ENCODE data around the gene RPS27. TPM values are rescaled to one million over a fixed set of nuclear protein-coding genes. Genes with fewer than 3 reads are reported as not detected.

The RPS27 gene
- total and polyA plus RNA-seq, 4 donors, result 452 to 3,145 (median 1,349) TPM

- Histone ChIP-seq H3K9me3 (ENCODE audit: control insufficient read depth in 4 of 4, low read length in 3 of 4) (no peaks in the 10 kb centered on the region), H3K9ac (ENCODE audit: low read depth in 1 of 2, low read length in 2 of 2) (peak within 1 kb of the TSS; percentile 92 to 94), H3K4me3 (ENCODE audit: low read depth in 1 of 3, low read length in 3 of 3) (peak within 1 kb of the TSS; percentile 82 to 99 (median 99)), H3K4me1 (ENCODE audit: control insufficient read depth in 4 of 4, insufficient read depth in 4 of 4, low read length in 3 of 4) (peaks cover 0 to 25% (median 22%) of the 10 kb centered on the region in 4 donors), H3K27me3 (ENCODE audit: control insufficient read depth in 4 of 4, insufficient read depth in 4 of 4, low read length in 3 of 4) (no peaks in the 10 kb centered on the region), H3K27ac (ENCODE audit: low read depth in 1 of 2, low read length in 2 of 2) (peak within 1 kb of the TSS; percentile 94 to 96), H3K36me3 (ENCODE audit: control insufficient read depth in 4 of 4, insufficient read depth in 3 of 4, low read depth in 1 of 4, low read length in 3 of 4) (peaks cover 5 to 24% (median 19%) of the 10 kb centered on the region in 4 donors)
- TF ChIP-seq GABPA (IDR thresholded peaks at IDR 0.05 in 1 of 2, conservative IDR thresholded peaks at IDR 0.05 in 1 of 2) (peak in 1 of 2 donors; percentile 9), EGR1 (IDR thresholded peaks at IDR 0.05; ENCODE audit: low read depth in 2 of 2) (no peak), FOXA2 (IDR thresholded peaks at IDR 0.05) (no peak), TAF1 (conservative IDR thresholded peaks at IDR 0.05) (peak; percentile 34), CTCF (IDR thresholded peaks at IDR 0.05; ENCODE audit: low read depth, low read length, missing input control) (no peak), NR2F2 (IDR thresholded peaks at IDR 0.05) (peak; percentile 25), SP1 (IDR thresholded peaks at IDR 0.05) (no peak), ATF3 (IDR thresholded peaks at IDR 0.05) (no peak), FOXA1 (IDR thresholded peaks at IDR 0.05) (no peak), JUND (IDR thresholded peaks at IDR 0.05) (no peak), RXRA (IDR thresholded peaks at IDR 0.05) (peak; percentile 7 to 49), YY1 (IDR thresholded peaks at IDR 0.05) (peak; percentile 98), HNF4G (IDR thresholded peaks at IDR 0.05) (no peak), HNF4A (conservative IDR thresholded peaks at IDR 0.05) (no peak), RAD21 (IDR thresholded peaks at IDR 0.05) (peak in 1 of 2 donors; percentile 34)
- TF ChIP-seq, protein P1, sequence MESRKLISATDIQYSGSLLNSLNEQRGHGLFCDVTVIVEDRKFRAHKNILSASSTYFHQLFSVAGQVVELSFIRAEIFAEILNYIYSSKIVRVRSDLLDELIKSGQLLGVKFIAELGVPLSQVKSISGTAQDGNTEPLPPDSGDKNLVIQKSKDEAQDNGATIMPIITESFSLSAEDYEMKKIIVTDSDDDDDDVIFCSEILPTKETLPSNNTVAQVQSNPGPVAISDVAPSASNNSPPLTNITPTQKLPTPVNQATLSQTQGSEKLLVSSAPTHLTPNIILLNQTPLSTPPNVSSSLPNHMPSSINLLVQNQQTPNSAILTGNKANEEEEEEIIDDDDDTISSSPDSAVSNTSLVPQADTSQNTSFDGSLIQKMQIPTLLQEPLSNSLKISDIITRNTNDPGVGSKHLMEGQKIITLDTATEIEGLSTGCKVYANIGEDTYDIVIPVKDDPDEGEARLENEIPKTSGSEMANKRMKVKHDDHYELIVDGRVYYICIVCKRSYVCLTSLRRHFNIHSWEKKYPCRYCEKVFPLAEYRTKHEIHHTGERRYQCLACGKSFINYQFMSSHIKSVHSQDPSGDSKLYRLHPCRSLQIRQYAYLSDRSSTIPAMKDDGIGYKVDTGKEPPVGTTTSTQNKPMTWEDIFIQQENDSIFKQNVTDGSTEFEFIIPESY (IDR thresholded peaks at IDR 0.05), result no peak
- TF ChIP-seq, protein P2, sequence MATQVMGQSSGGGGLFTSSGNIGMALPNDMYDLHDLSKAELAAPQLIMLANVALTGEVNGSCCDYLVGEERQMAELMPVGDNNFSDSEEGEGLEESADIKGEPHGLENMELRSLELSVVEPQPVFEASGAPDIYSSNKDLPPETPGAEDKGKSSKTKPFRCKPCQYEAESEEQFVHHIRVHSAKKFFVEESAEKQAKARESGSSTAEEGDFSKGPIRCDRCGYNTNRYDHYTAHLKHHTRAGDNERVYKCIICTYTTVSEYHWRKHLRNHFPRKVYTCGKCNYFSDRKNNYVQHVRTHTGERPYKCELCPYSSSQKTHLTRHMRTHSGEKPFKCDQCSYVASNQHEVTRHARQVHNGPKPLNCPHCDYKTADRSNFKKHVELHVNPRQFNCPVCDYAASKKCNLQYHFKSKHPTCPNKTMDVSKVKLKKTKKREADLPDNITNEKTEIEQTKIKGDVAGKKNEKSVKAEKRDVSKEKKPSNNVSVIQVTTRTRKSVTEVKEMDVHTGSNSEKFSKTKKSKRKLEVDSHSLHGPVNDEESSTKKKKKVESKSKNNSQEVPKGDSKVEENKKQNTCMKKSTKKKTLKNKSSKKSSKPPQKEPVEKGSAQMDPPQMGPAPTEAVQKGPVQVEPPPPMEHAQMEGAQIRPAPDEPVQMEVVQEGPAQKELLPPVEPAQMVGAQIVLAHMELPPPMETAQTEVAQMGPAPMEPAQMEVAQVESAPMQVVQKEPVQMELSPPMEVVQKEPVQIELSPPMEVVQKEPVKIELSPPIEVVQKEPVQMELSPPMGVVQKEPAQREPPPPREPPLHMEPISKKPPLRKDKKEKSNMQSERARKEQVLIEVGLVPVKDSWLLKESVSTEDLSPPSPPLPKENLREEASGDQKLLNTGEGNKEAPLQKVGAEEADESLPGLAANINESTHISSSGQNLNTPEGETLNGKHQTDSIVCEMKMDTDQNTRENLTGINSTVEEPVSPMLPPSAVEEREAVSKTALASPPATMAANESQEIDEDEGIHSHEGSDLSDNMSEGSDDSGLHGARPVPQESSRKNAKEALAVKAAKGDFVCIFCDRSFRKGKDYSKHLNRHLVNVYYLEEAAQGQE (IDR thresholded peaks at IDR 0.05), result peak; percentile 31
- TF ChIP-seq, protein P3, sequence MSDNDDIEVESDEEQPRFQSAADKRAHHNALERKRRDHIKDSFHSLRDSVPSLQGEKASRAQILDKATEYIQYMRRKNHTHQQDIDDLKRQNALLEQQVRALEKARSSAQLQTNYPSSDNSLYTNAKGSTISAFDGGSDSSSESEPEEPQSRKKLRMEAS (IDR thresholded peaks at IDR 0.05), result no peak
- DNase-seq (ENCODE audit: low spot score), result peak; percentile 87
- WGBS, result under 1% methylated on average over 75 of the region's 75 CpGs
Observed at GRCh38 chr1:153977250-153978240, 13.0 kb upstream of the RPS27 start, which contains the start of gene JTB. Gene JTB (minus strand): TSS chr1:153977674. CDS start chr1:153977252, 422 bp downstream.

Data from liver (tissue), 9 donors.